ENCODE results near the gene ZBTB16. TPM values are rescaled to one million over a fixed set of nuclear protein-coding genes. Genes with fewer than 3 reads are reported as not detected.

ZBTB16 gene
- total and polyA plus RNA-seq, 4 donors: 8.9 to 140 (median 34.5) TPM

GRCh38 chr11:114209904-114210303, 150.4 kb downstream of the ZBTB16 start:
- H3K27me3 ChIP-seq (ENCODE audit: control insufficient read depth in 4 of 4, insufficient read depth in 4 of 4, low read length in 3 of 4): no peaks in the 10 kb centered on the region
- peaks cover 7 to 34% (median 26%) of the 10 kb centered on the region in 4 donors for H3K4me1 ChIP-seq (ENCODE audit: control insufficient read depth in 4 of 4, insufficient read depth in 4 of 4, low read length in 3 of 4)
- H3K27ac ChIP-seq (ENCODE audit: low read depth in 1 of 2, low read length in 2 of 2): peak overlapping the region; percentile 26 to 56
- no peaks in the 10 kb centered on the region for H3K9me3 ChIP-seq (ENCODE audit: control insufficient read depth in 4 of 4, low read length in 3 of 4)
- 33% methylated on average over 9 of the region's 9 CpGs for WGBS
- peak; percentile 65 for DNase-seq (ENCODE audit: low spot score)
- peaks cover 2 to 8% (median 6%) of the 10 kb centered on the region in 4 donors for H3K36me3 ChIP-seq (ENCODE audit: control insufficient read depth in 4 of 4, insufficient read depth in 3 of 4, low read depth in 1 of 4, low read length in 3 of 4)
- H3K4me3 ChIP-seq (ENCODE audit: low read depth in 1 of 3, low read length in 3 of 3): no peak overlapping the region
- H3K9ac ChIP-seq (ENCODE audit: low read depth in 1 of 2, low read length in 2 of 2): no peak overlapping the region
- TF ChIP-seq ATF3 (IDR thresholded peaks at IDR 0.05) (peak; percentile 35), NR2F2 (IDR thresholded peaks at IDR 0.05) (peak; percentile 65), ZBTB33 (IDR thresholded peaks at IDR 0.05) (peak; percentile 56), HNF4G (IDR thresholded peaks at IDR 0.05) (peak; percentile 82), SP1 (IDR thresholded peaks at IDR 0.05) (peak; percentile 82), MAX (IDR thresholded peaks at IDR 0.05) (no peak), TAF1 (conservative IDR thresholded peaks at IDR 0.05) (no peak), GABPA (IDR thresholded peaks at IDR 0.05 in 1 of 2, conservative IDR thresholded peaks at IDR 0.05 in 1 of 2) (no peak), FOXA1 (IDR thresholded peaks at IDR 0.05) (peak; percentile 62), YY1 (IDR thresholded peaks at IDR 0.05) (no peak), FOXA2 (IDR thresholded peaks at IDR 0.05) (peak; percentile 68), REST (IDR thresholded peaks at IDR 0.05) (peak; percentile 78), JUND (IDR thresholded peaks at IDR 0.05) (peak; percentile 65 to 87), HNF4A (conservative IDR thresholded peaks at IDR 0.05) (peak; percentile 91 to 92), RAD21 (IDR thresholded peaks at IDR 0.05) (peak; percentile 50 to 69), RXRA (IDR thresholded peaks at IDR 0.05) (peak; percentile 77 to 84), EGR1 (IDR thresholded peaks at IDR 0.05; ENCODE audit: low read depth in 2 of 2) (no peak)
- TF ChIP-seq, protein P1, sequence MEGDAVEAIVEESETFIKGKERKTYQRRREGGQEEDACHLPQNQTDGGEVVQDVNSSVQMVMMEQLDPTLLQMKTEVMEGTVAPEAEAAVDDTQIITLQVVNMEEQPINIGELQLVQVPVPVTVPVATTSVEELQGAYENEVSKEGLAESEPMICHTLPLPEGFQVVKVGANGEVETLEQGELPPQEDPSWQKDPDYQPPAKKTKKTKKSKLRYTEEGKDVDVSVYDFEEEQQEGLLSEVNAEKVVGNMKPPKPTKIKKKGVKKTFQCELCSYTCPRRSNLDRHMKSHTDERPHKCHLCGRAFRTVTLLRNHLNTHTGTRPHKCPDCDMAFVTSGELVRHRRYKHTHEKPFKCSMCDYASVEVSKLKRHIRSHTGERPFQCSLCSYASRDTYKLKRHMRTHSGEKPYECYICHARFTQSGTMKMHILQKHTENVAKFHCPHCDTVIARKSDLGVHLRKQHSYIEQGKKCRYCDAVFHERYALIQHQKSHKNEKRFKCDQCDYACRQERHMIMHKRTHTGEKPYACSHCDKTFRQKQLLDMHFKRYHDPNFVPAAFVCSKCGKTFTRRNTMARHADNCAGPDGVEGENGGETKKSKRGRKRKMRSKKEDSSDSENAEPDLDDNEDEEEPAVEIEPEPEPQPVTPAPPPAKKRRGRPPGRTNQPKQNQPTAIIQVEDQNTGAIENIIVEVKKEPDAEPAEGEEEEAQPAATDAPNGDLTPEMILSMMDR (IDR thresholded peaks at IDR 0.05; ENCODE audit: low read depth, low read length, missing input control): no peak

All from liver (tissue), 9 donors.